SK-N-SH treated with all-trans-retinoic acid at 6 μM for 48 hours (cell line): ENCODE measurements around the gene EML4.

Source experiments
- BACH2 ChIP-seq: fragments of 250-450 bp; sonication (Bioruptor Pico); IDR thresholded peaks from 2 replicates; pipeline ENCODE4 v1.9.0; 2021; ENCODE audit warnings: mild to moderate bottlenecking, borderline replicate concordance
- ESRRG ChIP-seq: fragments of 250-450 bp; sonication (Bioruptor Pico); IDR thresholded peaks from 2 replicates; pipeline ENCODE4 v1.6.1; 2021; ENCODE audit warnings: mild to moderate bottlenecking
- GLIS3 ChIP-seq: fragments of 250-450 bp; sonication (Bioruptor Pico); IDR thresholded peaks from 2 replicates; pipeline ENCODE4 v1.5.0; 2020; ENCODE audit warnings: mild to moderate bottlenecking, moderate library complexity
- RARB ChIP-seq: fragments of 250-450 bp; sonication (Bioruptor Pico); IDR thresholded peaks from 2 replicates; pipeline ENCODE4 v1.8.0; 2021; ENCODE audit warnings: mild to moderate bottlenecking, moderate library complexity
- TOX ChIP-seq: fragments of 250-450 bp; sonication (Bioruptor Pico); IDR thresholded peaks from 2 replicates; pipeline ENCODE4 v1.8.0; 2021; ENCODE audit warnings: mild to moderate bottlenecking, moderate library complexity, borderline replicate concordance
- ZC3H10 ChIP-seq: fragments of 250-450 bp; sonication (Bioruptor Pico); IDR thresholded peaks from 2 replicates; pipeline ENCODE4 v1.5.1; 2021; ENCODE audit warnings: mild to moderate bottlenecking, moderate library complexity
- ZFP3 ChIP-seq: fragments of 250-450 bp; sonication (Bioruptor Pico); IDR thresholded peaks from 2 replicates; pipeline ENCODE4 v1.5.0; 2020; ENCODE audit warnings: mild to moderate bottlenecking, moderate library complexity
- ZFP30 ChIP-seq: fragments of 450-650 bp; formaldehyde crosslinking; IDR thresholded peaks from 2 replicates; pipeline ENCODE4 v1.5.0; 2022; ENCODE audit warnings: mild to moderate bottlenecking, moderate library complexity
- ZNF565 ChIP-seq: fragments of 450-650 bp; formaldehyde crosslinking; conservative IDR thresholded peaks from 2 replicates; pipeline ENCODE4 v1.5.0; 2020; ENCODE audit warnings: low read depth, mild to moderate bottlenecking, moderate library complexity
- ZNF8 ChIP-seq: fragments of 450-650 bp; formaldehyde crosslinking; IDR thresholded peaks from 2 replicates; pipeline ENCODE4 v1.5.0; 2020; ENCODE audit warnings: mild to moderate bottlenecking, moderate library complexity
- TF ChIP-seq, protein P1 (sequence below): fragments of 250-450 bp; sonication (Bioruptor Pico); IDR thresholded peaks from 2 replicates; pipeline ENCODE4 v1.5.0; 2020; ENCODE audit warnings: mild to moderate bottlenecking, moderate library complexity
- TF ChIP-seq, protein P2 (sequence below): fragments of 250-450 bp; sonication (Bioruptor Pico); IDR thresholded peaks from 2 replicates; pipeline ENCODE4 v1.8.0; 2020; ENCODE audit warnings: mild to moderate bottlenecking, moderate library complexity, borderline replicate concordance

DNA sequence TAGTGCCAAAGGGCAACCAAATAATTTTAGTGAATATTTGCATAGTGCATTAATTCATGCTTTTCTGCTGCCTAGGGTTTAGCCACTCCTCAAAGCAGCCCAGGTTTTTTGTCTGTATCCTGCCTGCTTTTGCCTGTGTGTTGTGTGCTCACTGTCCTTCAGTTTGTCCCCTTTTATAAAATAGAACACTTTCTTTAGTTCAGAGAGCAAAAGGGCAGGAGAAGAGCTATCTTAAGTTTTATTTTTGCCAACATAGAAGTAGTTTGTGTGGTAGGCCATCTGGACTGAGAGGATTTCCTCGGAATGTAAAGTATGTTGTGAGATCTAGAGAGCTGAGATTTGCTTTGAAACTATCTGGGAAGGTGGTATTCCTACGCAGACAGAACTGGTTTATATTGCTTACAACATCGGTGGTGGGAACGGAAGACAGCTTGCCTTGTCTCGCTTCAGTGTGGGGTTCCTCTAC is 64.9 kb downstream of the EML4 start:
- TF ChIP-seq ZNF565 (CRISPR knock-in tag) (no peak), GLIS3 (CRISPR knock-in tag) (no peak), ZFP3 (CRISPR knock-in tag) (no peak), BACH2 (CRISPR knock-in tag) (no peak), ZNF8 (CRISPR knock-in tag) (no peak), ZC3H10 (CRISPR knock-in tag) (no peak), RARB (no peak), TOX (CRISPR knock-in tag) (no peak), ZFP30 (CRISPR knock-in tag) (no peak), ESRRG (CRISPR knock-in tag) (no peak)
- TF ChIP-seq, protein P1, sequence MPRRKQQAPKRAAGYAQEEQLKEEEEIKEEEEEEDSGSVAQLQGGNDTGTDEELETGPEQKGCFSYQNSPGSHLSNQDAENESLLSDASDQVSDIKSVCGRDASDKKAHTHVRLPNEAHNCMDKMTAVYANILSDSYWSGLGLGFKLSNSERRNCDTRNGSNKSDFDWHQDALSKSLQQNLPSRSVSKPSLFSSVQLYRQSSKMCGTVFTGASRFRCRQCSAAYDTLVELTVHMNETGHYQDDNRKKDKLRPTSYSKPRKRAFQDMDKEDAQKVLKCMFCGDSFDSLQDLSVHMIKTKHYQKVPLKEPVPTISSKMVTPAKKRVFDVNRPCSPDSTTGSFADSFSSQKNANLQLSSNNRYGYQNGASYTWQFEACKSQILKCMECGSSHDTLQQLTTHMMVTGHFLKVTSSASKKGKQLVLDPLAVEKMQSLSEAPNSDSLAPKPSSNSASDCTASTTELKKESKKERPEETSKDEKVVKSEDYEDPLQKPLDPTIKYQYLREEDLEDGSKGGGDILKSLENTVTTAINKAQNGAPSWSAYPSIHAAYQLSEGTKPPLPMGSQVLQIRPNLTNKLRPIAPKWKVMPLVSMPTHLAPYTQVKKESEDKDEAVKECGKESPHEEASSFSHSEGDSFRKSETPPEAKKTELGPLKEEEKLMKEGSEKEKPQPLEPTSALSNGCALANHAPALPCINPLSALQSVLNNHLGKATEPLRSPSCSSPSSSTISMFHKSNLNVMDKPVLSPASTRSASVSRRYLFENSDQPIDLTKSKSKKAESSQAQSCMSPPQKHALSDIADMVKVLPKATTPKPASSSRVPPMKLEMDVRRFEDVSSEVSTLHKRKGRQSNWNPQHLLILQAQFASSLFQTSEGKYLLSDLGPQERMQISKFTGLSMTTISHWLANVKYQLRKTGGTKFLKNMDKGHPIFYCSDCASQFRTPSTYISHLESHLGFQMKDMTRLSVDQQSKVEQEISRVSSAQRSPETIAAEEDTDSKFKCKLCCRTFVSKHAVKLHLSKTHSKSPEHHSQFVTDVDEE (CRISPR knock-in tag) = no peak
- TF ChIP-seq, protein P2, sequence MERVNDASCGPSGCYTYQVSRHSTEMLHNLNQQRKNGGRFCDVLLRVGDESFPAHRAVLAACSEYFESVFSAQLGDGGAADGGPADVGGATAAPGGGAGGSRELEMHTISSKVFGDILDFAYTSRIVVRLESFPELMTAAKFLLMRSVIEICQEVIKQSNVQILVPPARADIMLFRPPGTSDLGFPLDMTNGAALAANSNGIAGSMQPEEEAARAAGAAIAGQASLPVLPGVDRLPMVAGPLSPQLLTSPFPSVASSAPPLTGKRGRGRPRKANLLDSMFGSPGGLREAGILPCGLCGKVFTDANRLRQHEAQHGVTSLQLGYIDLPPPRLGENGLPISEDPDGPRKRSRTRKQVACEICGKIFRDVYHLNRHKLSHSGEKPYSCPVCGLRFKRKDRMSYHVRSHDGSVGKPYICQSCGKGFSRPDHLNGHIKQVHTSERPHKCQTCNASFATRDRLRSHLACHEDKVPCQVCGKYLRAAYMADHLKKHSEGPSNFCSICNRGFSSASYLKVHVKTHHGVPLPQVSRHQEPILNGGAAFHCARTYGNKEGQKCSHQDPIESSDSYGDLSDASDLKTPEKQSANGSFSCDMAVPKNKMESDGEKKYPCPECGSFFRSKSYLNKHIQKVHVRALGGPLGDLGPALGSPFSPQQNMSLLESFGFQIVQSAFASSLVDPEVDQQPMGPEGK (CRISPR knock-in tag) = no peak
